Glomerular endothelial cell (primary cell): Measurements from ENCODE around the gene SYT15. TPM values are rescaled to one million over a fixed set of nuclear protein-coding genes. Genes with fewer than 3 reads are reported as not detected.
"Not testable (repeated sequence)": the region's sequence is repeated elsewhere in the genome, so short reads cannot be mapped to it uniquely, and the experiment has no call there.

Experiments
- DNase-seq: peaks from one replicate; pipeline ENCODE4 v3.0.0-alpha.2; 2011; ENCODE audit warnings: low read depth, low spot score; ENCODE audit errors: extremely low read depth
- total RNA-seq: library from RNA; depleted of rRNA; stranded (reverse); fragments of >200 nt; gene quantifications from 2 replicates; pipeline ENCODE4 v1.2.3, GENCODE V29; 2015

Gene SYT15
- 0.29 TPM in 1 of 2 replicates, not detected in the other for total RNA-seq

GRCh38 chr10:46578474-46579178 lies at the start of gene SYT15:
SYT15 (plus strand) TSS chr10:46579128; CDS start chr10:46579169, 41 bp downstream.
- DNase-seq, result not testable (repeated sequence)

DNA sequence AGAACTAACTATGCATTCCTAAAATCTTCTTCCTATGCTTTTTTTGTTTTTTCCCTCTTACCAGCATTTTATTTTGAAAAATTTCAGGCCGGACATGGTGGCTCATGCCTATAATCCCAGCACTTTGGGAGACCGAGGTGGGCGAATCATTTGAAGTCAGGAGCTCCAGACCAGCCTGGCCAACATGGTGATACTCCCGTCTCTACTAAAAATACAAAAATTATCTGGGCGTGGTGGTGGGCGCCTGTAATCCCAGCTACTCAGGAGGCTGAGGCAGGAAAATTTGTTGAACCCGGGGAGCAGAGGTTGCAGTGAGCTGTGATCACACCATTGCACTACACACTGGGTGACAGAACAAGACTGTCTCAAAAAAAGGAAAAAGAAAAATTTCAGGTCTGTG lies 49.2 kb upstream of the SYT15 start:
- not testable (repeated sequence) for DNase-seq

DNA sequence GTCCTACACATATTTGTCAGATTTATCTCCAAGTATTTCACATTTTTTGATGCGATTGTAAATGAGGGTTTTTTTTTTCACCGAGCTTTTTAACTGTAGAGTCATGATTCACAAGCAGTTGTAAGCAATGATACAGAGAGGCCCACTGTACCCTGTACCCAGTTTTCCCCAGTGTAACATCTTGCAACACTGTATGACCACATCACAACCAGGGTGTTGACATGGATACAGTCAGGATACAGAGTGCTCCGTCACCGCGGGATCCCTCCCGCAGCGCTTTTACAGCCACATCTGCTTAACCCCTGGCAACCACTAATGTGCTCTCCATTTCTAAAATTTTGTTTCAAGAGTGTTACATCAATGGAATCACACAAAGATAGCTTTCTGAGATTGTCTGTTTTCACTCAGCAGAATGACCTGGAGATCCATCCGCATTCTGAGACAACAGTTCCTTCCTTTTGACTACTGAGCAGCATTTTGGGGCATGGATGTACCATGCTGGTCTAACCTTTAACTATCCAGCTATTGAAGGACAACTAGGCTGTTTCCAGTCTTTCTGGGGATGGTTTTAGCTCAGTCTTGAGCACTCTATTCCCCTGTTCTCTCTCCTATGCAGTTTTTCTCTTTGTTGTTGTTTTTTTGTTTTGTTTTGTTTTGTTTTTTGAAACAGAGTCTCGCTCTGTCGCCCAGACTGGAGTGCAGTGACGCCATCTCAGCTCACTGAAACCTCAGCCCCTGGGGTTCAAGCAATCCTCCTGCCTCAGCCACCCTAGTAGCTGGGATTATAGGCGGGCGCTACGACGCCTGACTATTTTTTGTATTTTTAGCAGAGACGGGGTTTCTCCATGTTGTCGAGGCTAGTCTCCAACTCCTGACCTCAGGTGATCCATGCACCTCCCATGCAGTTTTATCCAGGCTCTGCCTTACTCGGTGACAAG lies 48.4 kb upstream of the SYT15 start:
- no peak for DNase-seq

- not testable (repeated sequence) for DNase-seq
Observed at GRCh38 chr10:46532256-46532655, 46.7 kb upstream of the SYT15 start.

DNA sequence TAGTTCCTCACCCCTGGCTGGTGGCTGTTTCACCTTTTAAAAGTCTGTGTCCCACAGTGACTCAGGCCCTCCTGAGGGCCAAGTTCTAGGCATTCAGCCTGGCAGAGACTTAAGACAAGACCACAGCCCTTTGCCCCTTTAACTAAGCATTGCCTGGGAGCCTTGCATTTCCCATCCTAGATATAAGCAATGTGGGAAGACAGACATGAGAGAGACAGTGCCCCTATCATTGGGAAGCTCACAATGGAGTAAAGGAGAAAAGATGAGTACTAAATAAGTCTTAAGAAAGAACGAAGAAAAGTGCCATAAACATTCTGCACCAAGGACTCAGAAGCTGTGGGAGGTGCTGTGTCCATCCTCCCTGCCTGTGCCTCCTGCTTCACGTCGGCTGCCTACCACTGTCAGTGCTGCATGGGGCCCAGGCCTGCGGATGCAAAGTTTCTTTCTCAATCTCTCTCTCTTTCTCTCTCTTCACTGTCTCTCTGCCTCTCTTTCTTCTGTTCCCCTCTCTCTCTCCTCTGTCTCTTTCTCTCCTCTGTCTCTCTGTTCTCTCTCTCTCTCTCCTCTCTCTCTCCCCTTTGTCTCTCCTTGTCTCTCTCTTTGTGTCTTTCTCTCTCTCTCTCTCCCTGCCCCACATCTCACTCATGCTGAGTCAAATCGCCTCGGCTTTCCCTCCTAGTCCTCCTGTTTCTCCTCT lies 44.0 kb upstream of the SYT15 start:
- no peak for DNase-seq

DNA sequence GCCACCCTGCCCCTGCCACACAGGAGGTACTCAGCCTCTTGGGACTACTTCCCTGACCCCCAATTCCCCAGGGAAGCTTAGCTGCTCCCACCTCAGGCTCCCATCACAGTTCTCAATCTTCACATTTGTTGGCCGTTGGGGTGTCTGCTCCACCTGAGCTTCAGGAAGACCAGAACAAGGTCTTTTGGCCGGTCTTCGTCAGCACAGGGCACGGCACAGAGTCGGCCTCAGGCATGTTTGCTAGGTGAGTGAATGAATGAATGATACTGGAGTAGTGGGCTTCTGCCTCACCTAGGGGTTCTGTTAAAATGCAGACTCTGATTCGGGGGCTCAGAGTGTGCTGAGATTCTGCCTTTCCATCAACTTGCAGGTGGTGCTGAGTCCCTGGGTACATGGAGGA lies 42.8 kb upstream of the SYT15 start:
- DNase-seq, result no peak

DNA sequence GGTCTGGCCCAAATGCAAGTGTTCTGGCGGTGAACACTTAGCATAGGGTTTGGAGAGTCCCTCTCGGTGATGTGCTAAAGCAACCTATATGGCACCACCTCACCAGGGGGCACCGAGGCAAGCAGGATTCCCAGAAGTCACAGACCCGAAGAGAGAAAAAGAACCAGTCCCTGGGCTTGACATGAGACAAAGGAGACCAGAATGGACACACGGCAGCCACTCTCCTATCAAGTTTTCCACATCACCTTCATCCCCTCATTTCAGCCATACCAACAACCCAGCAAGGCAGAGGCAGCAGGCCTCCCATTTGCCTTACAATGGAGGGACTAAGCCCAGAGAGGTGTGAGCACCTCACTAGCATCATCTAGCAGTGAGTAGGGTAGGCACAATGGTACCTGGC lies 42.1 kb upstream of the SYT15 start:
- DNase-seq, result no peak

DNA sequence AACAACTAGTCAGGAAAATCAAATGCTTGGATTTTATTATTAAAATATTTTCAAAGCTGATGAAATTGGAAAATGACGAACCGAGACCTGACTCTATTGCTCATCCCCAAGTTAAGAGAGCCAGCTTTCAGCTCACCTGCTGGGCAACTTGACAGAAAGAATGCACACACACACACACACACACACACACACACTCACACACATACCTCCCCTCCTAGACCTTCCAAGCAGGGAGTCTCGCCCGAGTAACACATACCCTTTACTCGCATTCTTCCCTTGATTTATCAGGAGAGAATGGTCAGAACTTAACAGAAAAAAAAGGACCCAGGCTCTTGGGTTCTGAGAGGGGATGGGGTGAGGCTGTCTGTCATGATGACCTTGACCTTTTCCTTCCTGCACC lies 41.6 kb upstream of the SYT15 start:
- no peak for DNase-seq

GRCh38 chr10:46538155-46538554 lies 40.8 kb upstream of the SYT15 start:
- DNase-seq, result no peak

GRCh38 chr10:46538717-46539426 lies 40.1 kb upstream of the SYT15 start:
- no peak for DNase-seq

GRCh38 chr10:46539596-46540411 lies 39.1 kb upstream of the SYT15 start:
- no peak for DNase-seq

GRCh38 chr10:46540412-46541016 lies 38.4 kb upstream of the SYT15 start:
- no peak for DNase-seq

GRCh38 chr10:46541017-46541661 lies 37.8 kb upstream of the SYT15 start:
- no peak for DNase-seq

GRCh38 chr10:46541735-46542566 lies 37.0 kb upstream of the SYT15 start:
- no peak for DNase-seq

GRCh38 chr10:46542567-46543465 lies 36.1 kb upstream of the SYT15 start:
- DNase-seq, result no peak

DNA sequence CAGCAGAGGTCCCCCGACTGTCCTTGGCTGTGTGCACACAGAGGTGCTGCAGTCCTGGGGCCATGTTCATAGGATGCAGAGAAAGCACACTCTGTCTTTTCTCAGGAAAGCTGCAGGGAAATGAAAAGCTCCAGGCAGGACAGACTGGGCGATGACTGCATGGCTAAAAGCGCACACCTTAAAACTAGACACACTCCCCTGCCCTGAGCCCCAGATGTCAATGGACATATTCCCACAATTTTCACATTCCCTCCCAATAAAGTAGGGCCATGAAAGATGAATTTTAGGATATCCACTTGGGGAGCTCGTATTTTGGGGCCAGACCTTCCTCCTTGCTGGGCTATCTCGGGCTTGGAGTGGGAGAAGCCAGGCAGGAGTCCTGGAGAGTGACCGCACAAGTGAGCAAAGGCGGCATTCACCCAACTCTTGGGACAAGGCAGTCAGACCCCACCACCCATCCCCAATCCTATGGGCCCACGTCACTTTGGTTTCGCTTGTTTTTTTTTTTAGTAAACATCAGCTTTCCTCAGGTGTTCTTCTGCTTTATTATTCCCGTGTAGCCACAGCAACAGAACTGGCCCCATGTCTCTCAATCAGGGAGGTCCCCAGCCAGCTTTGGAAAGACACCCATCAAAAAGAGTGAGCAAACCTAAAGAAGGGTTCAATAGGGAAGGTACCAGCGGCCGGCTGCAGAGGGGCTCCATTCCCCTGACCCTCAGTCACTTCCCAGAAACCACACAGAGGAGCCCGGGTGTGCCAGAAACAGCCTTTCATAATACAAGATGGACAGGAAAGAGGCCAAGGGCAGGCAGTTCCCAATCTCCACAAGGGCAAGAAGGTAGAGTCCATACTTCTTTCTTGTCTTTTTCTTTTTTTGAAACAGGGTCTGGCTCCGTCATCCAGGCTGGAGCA lies 35.2 kb upstream of the SYT15 start:
- no peak for DNase-seq
